ENCODE results near the gene TIAM1.

The TIAM1 gene

GRCh38 chr21:31141389-31142000 is 202.6 kb downstream of the TIAM1 start:
- H3K27me3 ChIP-seq (ENCODE audit: control insufficient read depth in 1 of 2, insufficient read depth in 2 of 2, low read length in 2 of 2) = peaks cover 0 to 2% of the 10 kb centered on the region in 2 donors
- no peak overlapping the region for H3K9ac ChIP-seq (ENCODE audit: low read length in 2 of 2)
- no peaks in the 10 kb centered on the region for H3K9me3 ChIP-seq (ENCODE audit: control insufficient read depth in 2 of 2, low read length in 2 of 2)
- no peaks in the 10 kb centered on the region for H3K4me1 ChIP-seq (ENCODE audit: control insufficient read depth, insufficient read depth, low read length)
- H3K36me3 ChIP-seq (ENCODE audit: control insufficient read depth in 2 of 2, insufficient read depth in 2 of 2, low read length in 2 of 2) = no peaks in the 10 kb centered on the region
- no peak overlapping the region for H3K4me3 ChIP-seq (ENCODE audit: low read length in 2 of 2)
- H3K27ac ChIP-seq (ENCODE audit: low read length) = no peak overlapping the region

- H3K27me3 ChIP-seq (ENCODE audit: control insufficient read depth in 1 of 2, insufficient read depth in 2 of 2, low read length in 2 of 2) = peaks cover 0 to 2% of the 10 kb centered on the region in 2 donors
- H3K9ac ChIP-seq (ENCODE audit: low read length in 2 of 2) = no peak overlapping the region
- no peaks in the 10 kb centered on the region for H3K4me1 ChIP-seq (ENCODE audit: control insufficient read depth, insufficient read depth, low read length)
- H3K9me3 ChIP-seq (ENCODE audit: control insufficient read depth in 2 of 2, low read length in 2 of 2) = no peaks in the 10 kb centered on the region
- H3K4me3 ChIP-seq (ENCODE audit: low read length in 2 of 2) = no peak overlapping the region
- H3K27ac ChIP-seq (ENCODE audit: low read length) = no peak overlapping the region
- no peaks in the 10 kb centered on the region for H3K36me3 ChIP-seq (ENCODE audit: control insufficient read depth in 2 of 2, insufficient read depth in 2 of 2, low read length in 2 of 2)
Observed at GRCh38 chr21:31140676-31141075, 203.4 kb downstream of the TIAM1 start.

- Histone ChIP-seq H3K27ac (ENCODE audit: low read length) (no peak overlapping the region), H3K9ac (ENCODE audit: low read length in 2 of 2) (no peak overlapping the region), H3K4me1 (ENCODE audit: control insufficient read depth, insufficient read depth, low read length) (no peaks in the 10 kb centered on the region), H3K9me3 (ENCODE audit: control insufficient read depth in 2 of 2, low read length in 2 of 2) (no peaks in the 10 kb centered on the region), H3K36me3 (ENCODE audit: control insufficient read depth in 2 of 2, insufficient read depth in 2 of 2, low read length in 2 of 2) (no peaks in the 10 kb centered on the region), H3K4me3 (ENCODE audit: low read length in 2 of 2) (no peak overlapping the region), H3K27me3 (ENCODE audit: control insufficient read depth in 1 of 2, insufficient read depth in 2 of 2, low read length in 2 of 2) (peaks cover 0 to 2% of the 10 kb centered on the region in 2 donors)
Observed at GRCh38 chr21:31140025-31140424, 204.0 kb downstream of the TIAM1 start.

DNA sequence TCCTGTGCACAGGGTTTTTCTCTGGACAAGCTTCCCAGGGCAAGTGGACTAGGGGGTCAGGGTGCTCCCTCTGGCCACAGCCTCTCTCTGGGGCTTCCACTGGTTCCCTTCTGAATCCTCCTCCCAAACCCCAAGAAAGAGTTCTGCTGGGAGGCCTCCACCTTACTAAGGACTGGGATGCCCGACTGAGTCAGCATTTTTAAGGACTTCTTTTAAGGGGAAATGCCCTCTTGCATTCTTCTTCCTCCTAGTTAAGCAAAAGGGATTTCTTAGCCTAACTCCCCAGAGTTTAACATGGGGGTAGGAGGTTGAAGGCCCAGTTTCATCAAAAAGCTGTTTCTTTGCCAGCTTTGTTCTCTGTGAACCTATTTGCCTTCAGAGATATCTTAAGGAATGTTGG is 206.1 kb downstream of the TIAM1 start:
- peaks cover 0 to 2% of the 10 kb centered on the region in 2 donors for H3K27me3 ChIP-seq (ENCODE audit: control insufficient read depth in 1 of 2, insufficient read depth in 2 of 2, low read length in 2 of 2)
- H3K27ac ChIP-seq (ENCODE audit: low read length) = no peak overlapping the region
- H3K4me1 ChIP-seq (ENCODE audit: control insufficient read depth, insufficient read depth, low read length) = no peaks in the 10 kb centered on the region
- no peaks in the 10 kb centered on the region for H3K9me3 ChIP-seq (ENCODE audit: control insufficient read depth in 2 of 2, low read length in 2 of 2)
- no peak overlapping the region for H3K4me3 ChIP-seq (ENCODE audit: low read length in 2 of 2)
- H3K9ac ChIP-seq (ENCODE audit: low read length in 2 of 2) = no peak overlapping the region
- H3K36me3 ChIP-seq (ENCODE audit: control insufficient read depth in 2 of 2, insufficient read depth in 2 of 2, low read length in 2 of 2) = no peaks in the 10 kb centered on the region

DNA sequence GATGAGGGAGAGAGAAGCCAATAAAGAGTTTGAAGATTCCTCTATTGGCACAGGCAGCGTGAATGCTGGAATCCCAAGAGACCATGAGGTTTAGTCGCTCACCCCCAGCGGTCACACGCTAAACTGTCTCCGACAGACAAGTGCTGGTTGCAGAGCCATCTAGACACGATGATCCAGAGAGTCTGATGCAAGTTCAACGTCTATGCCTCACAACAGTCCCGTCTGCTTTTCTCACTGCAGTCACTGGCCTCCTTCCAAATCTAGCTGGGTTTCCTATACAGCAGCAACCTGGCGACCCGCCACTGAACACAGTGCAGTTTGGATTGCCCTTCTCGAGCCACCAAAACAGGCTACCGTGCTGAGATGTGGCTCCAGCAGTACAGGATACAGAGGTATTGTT is 207.2 kb downstream of the TIAM1 start:
- H3K9me3 ChIP-seq (ENCODE audit: control insufficient read depth in 2 of 2, low read length in 2 of 2) = no peaks in the 10 kb centered on the region
- no peak overlapping the region for H3K9ac ChIP-seq (ENCODE audit: low read length in 2 of 2)
- H3K4me3 ChIP-seq (ENCODE audit: low read length in 2 of 2) = no peak overlapping the region
- H3K4me1 ChIP-seq (ENCODE audit: control insufficient read depth, insufficient read depth, low read length) = no peaks in the 10 kb centered on the region
- H3K27ac ChIP-seq (ENCODE audit: low read length) = no peak overlapping the region
- H3K36me3 ChIP-seq (ENCODE audit: control insufficient read depth in 2 of 2, insufficient read depth in 2 of 2, low read length in 2 of 2) = no peaks in the 10 kb centered on the region
- H3K27me3 ChIP-seq (ENCODE audit: control insufficient read depth in 1 of 2, insufficient read depth in 2 of 2, low read length in 2 of 2) = peaks cover 0 to 2% of the 10 kb centered on the region in 2 donors

- peaks cover 0 to 2% of the 10 kb centered on the region in 2 donors for H3K27me3 ChIP-seq (ENCODE audit: control insufficient read depth in 1 of 2, insufficient read depth in 2 of 2, low read length in 2 of 2)
- H3K36me3 ChIP-seq (ENCODE audit: control insufficient read depth in 2 of 2, insufficient read depth in 2 of 2, low read length in 2 of 2) = no peaks in the 10 kb centered on the region
- H3K9ac ChIP-seq (ENCODE audit: low read length in 2 of 2) = no peak overlapping the region
- no peak overlapping the region for H3K27ac ChIP-seq (ENCODE audit: low read length)
- H3K4me1 ChIP-seq (ENCODE audit: control insufficient read depth, insufficient read depth, low read length) = no peaks in the 10 kb centered on the region
- H3K4me3 ChIP-seq (ENCODE audit: low read length in 2 of 2) = no peak overlapping the region
- no peaks in the 10 kb centered on the region for H3K9me3 ChIP-seq (ENCODE audit: control insufficient read depth in 2 of 2, low read length in 2 of 2)
Observed at GRCh38 chr21:31135531-31136184, 208.4 kb downstream of the TIAM1 start.

DNA sequence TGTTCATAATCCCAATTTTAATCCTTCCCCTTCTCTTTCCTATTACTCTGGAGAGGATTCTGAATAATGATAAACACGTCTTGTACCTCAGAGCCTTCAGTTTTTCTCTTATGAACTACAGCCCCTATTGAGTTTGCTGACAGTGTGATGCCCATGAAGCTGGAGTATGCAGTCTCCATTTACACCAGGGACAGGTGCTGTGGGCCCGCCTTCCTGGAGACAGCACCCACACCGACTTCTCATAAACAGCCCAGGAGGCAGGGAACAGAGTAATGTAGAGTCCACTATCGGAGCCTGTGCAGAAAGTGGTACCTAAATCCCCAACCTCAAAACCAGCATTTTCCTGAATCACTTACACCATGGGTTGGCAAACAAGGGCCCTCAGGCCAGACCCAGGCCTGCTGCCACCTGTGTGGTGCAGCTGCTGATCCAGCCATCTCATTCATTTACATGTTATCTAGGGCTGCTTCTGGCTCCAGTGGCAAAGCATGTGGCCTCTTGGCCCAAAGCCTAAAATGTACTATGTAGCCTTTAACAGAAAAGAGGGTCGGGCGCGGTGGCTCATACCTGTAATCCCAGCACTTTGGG is 210.7 kb downstream of the TIAM1 start:
- Histone ChIP-seq H3K36me3 (ENCODE audit: control insufficient read depth in 2 of 2, insufficient read depth in 2 of 2, low read length in 2 of 2) (no peaks in the 10 kb centered on the region), H3K4me1 (ENCODE audit: control insufficient read depth, insufficient read depth, low read length) (no peaks in the 10 kb centered on the region), H3K27me3 (ENCODE audit: control insufficient read depth in 1 of 2, insufficient read depth in 2 of 2, low read length in 2 of 2) (peaks cover 0 to 2% of the 10 kb centered on the region in 2 donors), H3K27ac (ENCODE audit: low read length) (no peak overlapping the region), H3K4me3 (ENCODE audit: low read length in 2 of 2) (no peak overlapping the region), H3K9ac (ENCODE audit: low read length in 2 of 2) (no peak overlapping the region), H3K9me3 (ENCODE audit: control insufficient read depth in 2 of 2, low read length in 2 of 2) (no peaks in the 10 kb centered on the region)

DNA sequence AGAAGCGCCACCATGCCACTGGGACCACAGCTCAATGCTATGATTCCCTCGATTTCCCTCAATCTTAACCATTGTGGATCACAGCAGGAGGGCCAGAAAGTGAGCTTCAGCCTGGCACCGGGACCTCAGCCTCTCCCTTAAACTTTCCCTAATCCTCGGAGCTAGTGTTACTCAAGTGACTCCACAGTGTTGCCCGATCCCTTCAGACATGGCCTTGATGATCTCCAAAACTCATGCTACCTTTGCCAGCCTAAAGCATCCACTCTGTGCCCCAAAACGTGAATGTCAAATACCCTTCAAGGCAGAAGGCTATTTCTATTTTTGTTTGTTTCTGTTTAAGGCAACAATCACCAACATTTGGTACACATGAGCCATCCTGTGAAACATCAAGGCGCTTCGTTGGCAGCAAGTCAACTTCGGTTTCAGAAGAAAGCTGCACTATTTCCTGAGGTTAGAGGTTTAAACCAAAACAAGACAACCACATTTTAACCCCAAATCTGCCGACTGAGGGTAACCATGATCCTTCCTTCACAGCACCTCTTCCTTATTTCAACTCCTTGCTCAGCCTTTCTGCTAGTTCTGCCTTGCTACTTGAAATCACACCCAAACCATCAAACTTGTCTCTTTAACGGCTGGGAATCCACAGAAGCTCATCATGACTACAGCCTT is 211.4 kb downstream of the TIAM1 start:
- Histone ChIP-seq H3K9ac (ENCODE audit: low read length in 2 of 2) (no peak overlapping the region), H3K9me3 (ENCODE audit: control insufficient read depth in 2 of 2, low read length in 2 of 2) (no peaks in the 10 kb centered on the region), H3K4me1 (ENCODE audit: control insufficient read depth, insufficient read depth, low read length) (no peaks in the 10 kb centered on the region), H3K27ac (ENCODE audit: low read length) (no peak overlapping the region), H3K36me3 (ENCODE audit: control insufficient read depth in 2 of 2, insufficient read depth in 2 of 2, low read length in 2 of 2) (no peaks in the 10 kb centered on the region), H3K4me3 (ENCODE audit: low read length in 2 of 2) (no peak overlapping the region), H3K27me3 (ENCODE audit: control insufficient read depth in 1 of 2, insufficient read depth in 2 of 2, low read length in 2 of 2) (peaks cover 0 to 2% of the 10 kb centered on the region in 2 donors)

GRCh38 chr21:31130821-31131220 is 213.2 kb downstream of the TIAM1 start:
- H3K27ac ChIP-seq (ENCODE audit: low read length) = no peak overlapping the region
- H3K36me3 ChIP-seq (ENCODE audit: control insufficient read depth in 2 of 2, insufficient read depth in 2 of 2, low read length in 2 of 2) = no peaks in the 10 kb centered on the region
- H3K4me1 ChIP-seq (ENCODE audit: control insufficient read depth, insufficient read depth, low read length) = no peaks in the 10 kb centered on the region
- no peaks in the 10 kb centered on the region for H3K27me3 ChIP-seq (ENCODE audit: control insufficient read depth in 1 of 2, insufficient read depth in 2 of 2, low read length in 2 of 2)
- no peak overlapping the region for H3K9ac ChIP-seq (ENCODE audit: low read length in 2 of 2)
- H3K9me3 ChIP-seq (ENCODE audit: control insufficient read depth in 2 of 2, low read length in 2 of 2) = no peaks in the 10 kb centered on the region
- H3K4me3 ChIP-seq (ENCODE audit: low read length in 2 of 2) = no peak overlapping the region

DNA sequence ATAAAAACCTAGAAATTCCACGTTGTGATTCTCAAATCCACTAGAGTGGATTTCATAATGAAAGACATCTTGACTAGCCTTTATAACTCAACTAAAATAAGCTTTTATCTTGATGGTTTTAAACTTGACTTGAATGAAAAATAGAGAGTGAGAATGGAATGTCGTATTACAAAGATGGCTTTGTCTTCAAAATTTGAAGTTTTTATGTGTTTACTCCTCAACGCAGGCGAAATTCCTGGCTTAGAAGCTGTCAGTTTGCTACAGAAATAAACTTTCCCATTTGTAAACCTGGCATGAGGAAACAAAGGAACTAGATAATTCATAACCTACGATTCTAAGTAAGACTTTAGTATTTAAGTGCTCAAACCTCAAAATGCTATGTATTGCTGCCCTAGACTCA is 215.8 kb downstream of the TIAM1 start:
- Histone ChIP-seq H3K9ac (ENCODE audit: low read length in 2 of 2) (no peak overlapping the region), H3K27ac (ENCODE audit: low read length) (no peak overlapping the region), H3K4me1 (ENCODE audit: control insufficient read depth, insufficient read depth, low read length) (no peaks in the 10 kb centered on the region), H3K36me3 (ENCODE audit: control insufficient read depth in 2 of 2, insufficient read depth in 2 of 2, low read length in 2 of 2) (no peaks in the 10 kb centered on the region), H3K9me3 (ENCODE audit: control insufficient read depth in 2 of 2, low read length in 2 of 2) (no peaks in the 10 kb centered on the region), H3K27me3 (ENCODE audit: control insufficient read depth in 1 of 2, insufficient read depth in 2 of 2, low read length in 2 of 2) (no peaks in the 10 kb centered on the region), H3K4me3 (ENCODE audit: low read length in 2 of 2) (no peak overlapping the region)
